ENCODE results near the gene ARHGEF7. TPM values are rescaled to one million over a fixed set of nuclear protein-coding genes. Genes with fewer than 3 reads are reported as not detected.

The ARHGEF7 gene
- total RNA-seq, 2 donors from 2014 or later: 49.5 to 53.5 TPM

- DNase-seq: no peak
- H3K27ac Mint-ChIP-seq: no peak overlapping the region
- Histone ChIP-seq H3K4me1 (ENCODE audit: control insufficient read depth, insufficient read depth, low read length) (no peaks in the 10 kb centered on the region), H3K27me3 (ENCODE audit: control insufficient read depth, insufficient read depth, low read length, poor library complexity, severe bottlenecking) (no peaks in the 10 kb centered on the region), H3K9me3 (ENCODE audit: control insufficient read depth, low read length) (no peaks in the 10 kb centered on the region), H3K4me3 (ENCODE audit: low read length) (no peak overlapping the region), H3K9ac (ENCODE audit: extremely low read depth, low read length, poor library complexity, severe bottlenecking) (no peak overlapping the region), H3K27ac (ENCODE audit: low read depth, low read length) (no peak overlapping the region), H3K36me3 (ENCODE audit: control insufficient read depth, insufficient read depth, low read length) (no peaks in the 10 kb centered on the region)
- TF ChIP-seq CTCF (conservative IDR thresholded peaks at IDR 0.05): no peak
- 96% methylated on average over 7 of the region's 7 CpGs for WGBS, 2 experiments (ENCODE audit: insufficient coverage in 1 of 2, insufficient read length in 1 of 2)
- no peaks in the 10 kb centered on the region for H3K36me3 Mint-ChIP-seq (ENCODE audit: low read depth)
- H3K9me3 Mint-ChIP-seq: peaks cover 5% of the 10 kb centered on the region
- H3K4me3 Mint-ChIP-seq: no peak overlapping the region
- no peaks in the 10 kb centered on the region for H3K27me3 Mint-ChIP-seq (ENCODE audit: insufficient read depth)
- no peaks in the 10 kb centered on the region for H3K4me1 Mint-ChIP-seq
Observed at GRCh38 chr13:111329641-111330040, 214.5 kb downstream of the ARHGEF7 start.

- no peaks in the 10 kb centered on the region for H3K4me1 Mint-ChIP-seq
- no peaks in the 10 kb centered on the region for H3K27me3 Mint-ChIP-seq (ENCODE audit: insufficient read depth)
- WGBS, 2 experiments (ENCODE audit: insufficient coverage in 1 of 2, insufficient read length in 1 of 2): 91% methylated on average over 11 of the region's 11 CpGs
- no peak for DNase-seq
- H3K9me3 ChIP-seq (ENCODE audit: control insufficient read depth, low read length): no peaks in the 10 kb centered on the region
- peaks cover 5% of the 10 kb centered on the region for H3K9me3 Mint-ChIP-seq
- no peak overlapping the region for H3K4me3 ChIP-seq (ENCODE audit: low read length)
- no peak overlapping the region for H3K27ac Mint-ChIP-seq
- H3K27ac ChIP-seq (ENCODE audit: low read depth, low read length): no peak overlapping the region
- no peaks in the 10 kb centered on the region for H3K36me3 ChIP-seq (ENCODE audit: control insufficient read depth, insufficient read depth, low read length)
- no peaks in the 10 kb centered on the region for H3K4me1 ChIP-seq (ENCODE audit: control insufficient read depth, insufficient read depth, low read length)
- no peaks in the 10 kb centered on the region for H3K27me3 ChIP-seq (ENCODE audit: control insufficient read depth, insufficient read depth, low read length, poor library complexity, severe bottlenecking)
- no peaks in the 10 kb centered on the region for H3K36me3 Mint-ChIP-seq (ENCODE audit: low read depth)
- no peak overlapping the region for H3K4me3 Mint-ChIP-seq
- H3K9ac ChIP-seq (ENCODE audit: extremely low read depth, low read length, poor library complexity, severe bottlenecking): no peak overlapping the region
- no peak for TF ChIP-seq CTCF (conservative IDR thresholded peaks at IDR 0.05)
Observed at GRCh38 chr13:111330066-111330610, 215.0 kb downstream of the ARHGEF7 start.

GRCh38 chr13:111335298-111335697 lies 220.2 kb downstream of the ARHGEF7 start:
- H3K9me3 Mint-ChIP-seq: peaks cover 5% of the 10 kb centered on the region
- no peaks in the 10 kb centered on the region for H3K4me1 ChIP-seq (ENCODE audit: control insufficient read depth, insufficient read depth, low read length)
- no peak overlapping the region for H3K27ac Mint-ChIP-seq
- H3K4me1 Mint-ChIP-seq: no peaks in the 10 kb centered on the region
- H3K27ac ChIP-seq (ENCODE audit: low read depth, low read length): no peak overlapping the region
- no peak overlapping the region for H3K4me3 ChIP-seq (ENCODE audit: low read length)
- no peaks in the 10 kb centered on the region for H3K36me3 ChIP-seq (ENCODE audit: control insufficient read depth, insufficient read depth, low read length)
- no peak for TF ChIP-seq CTCF (conservative IDR thresholded peaks at IDR 0.05)
- H3K27me3 Mint-ChIP-seq (ENCODE audit: insufficient read depth): no peaks in the 10 kb centered on the region
- no peak overlapping the region for H3K9ac ChIP-seq (ENCODE audit: extremely low read depth, low read length, poor library complexity, severe bottlenecking)
- no peaks in the 10 kb centered on the region for H3K36me3 Mint-ChIP-seq (ENCODE audit: low read depth)
- no peaks in the 10 kb centered on the region for H3K9me3 ChIP-seq (ENCODE audit: control insufficient read depth, low read length)
- H3K27me3 ChIP-seq (ENCODE audit: control insufficient read depth, insufficient read depth, low read length, poor library complexity, severe bottlenecking): no peaks in the 10 kb centered on the region
- no peak overlapping the region for H3K4me3 Mint-ChIP-seq
- WGBS, 2 experiments (ENCODE audit: insufficient coverage in 1 of 2, insufficient read length in 1 of 2): 88 to 94% methylated on average over 3 to 5 of the region's 5 CpGs
- DNase-seq: peak; percentile 14
